Thoracic aorta (tissue), 2 donors: Measurements from ENCODE around the gene LIPA. TPM values are rescaled to one million over a fixed set of nuclear protein-coding genes. Genes with fewer than 3 reads are reported as not detected.

Source experiments
- ATAC-seq: fragments of 150-250 bp; one replicate; pipeline ENCODE4 v1.8.0; 2017; ENCODE audit warnings: low read depth; ENCODE audit not compliant: insufficient number of reproducible peaks, low FRiP score
- DNase-seq: peaks from one replicate; pipeline ENCODE4 v3.0.0-alpha.2; 2020; ENCODE audit warnings: low spot score
- H3K27ac ChIP-seq, 2 donors: fragments of 200-600 bp; sonication (generic); 1 replicate in 1 of 2; 2 replicates in 1 of 2; pipeline ENCODE4 v1.5.1; 2016; ENCODE audit warnings: mild to moderate bottlenecking in 2 of 2, moderate library complexity in 2 of 2
- H3K27me3 ChIP-seq: fragments of 200-600 bp; sonication (generic); replicated peaks from 2 replicates; pipeline ENCODE4 v1.6.0; 2016; ENCODE audit warnings: mild to moderate bottlenecking; ENCODE audit not compliant: insufficient read depth
- H3K36me3 ChIP-seq: fragments of 200-600 bp; sonication (generic); one replicate; pipeline ENCODE4 v1.5.1; 2016
- H3K4me1 ChIP-seq, 2 donors: fragments of 200-600 bp; sonication (generic); 1 replicate in 1 of 2; 2 replicates in 1 of 2; pipeline versions ENCODE4 v1.5.1 to v1.6.0; 2016; ENCODE audit warnings: low read depth in 2 of 2, mild to moderate bottlenecking in 1 of 2; ENCODE audit not compliant: control insufficient read depth in 1 of 2
- H3K4me3 ChIP-seq: fragments of 200-600 bp; sonication (generic); 2 replicates; pipeline ENCODE4 v1.5.1; 2016; ENCODE audit warnings: mild to moderate bottlenecking
- H3K9me3 ChIP-seq: fragments of 200-600 bp; sonication (generic); 2 replicates; pipeline ENCODE4 v1.5.1; 2016
- total RNA-seq, 2 donors: library from RNA; depleted of rRNA; stranded (reverse); fragments of >200 nt; gene quantifications; one replicate each; pipeline versions ENCODE4 v1.1.0 to v1.2.3, GENCODE V29; 2016
- TF ChIP-seq, protein P1 (sequence below): fragments of 200-600 bp; sonication (generic); IDR thresholded peaks from one replicate; pipeline ENCODE4 v1.5.1; 2019; ENCODE audit warnings: antibody characterized with exemption

LIPA gene
- total RNA-seq, 2 donors from 2014 or later: 39.7 to 44.2 TPM

DNA sequence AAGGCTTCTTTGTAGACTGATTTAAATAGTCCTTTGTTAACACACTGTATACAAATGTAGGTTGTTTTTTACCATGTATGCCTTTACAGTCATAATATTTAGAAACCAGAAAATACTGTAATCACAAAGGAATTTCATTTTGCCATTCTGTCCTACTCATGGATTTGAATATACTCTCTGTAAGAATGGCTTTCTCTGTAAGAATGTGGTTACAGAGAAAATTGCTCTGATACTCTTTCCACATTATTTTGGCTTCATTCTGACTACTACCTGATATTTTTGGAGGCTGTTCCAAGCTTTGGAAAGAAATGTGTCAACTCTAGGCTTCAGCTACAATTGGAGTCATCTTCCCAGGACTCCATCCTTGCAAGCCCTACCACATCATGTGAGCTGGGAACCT, 68.0 kb downstream of the LIPA start:
- DNase-seq: no peak
- no peak overlapping the region for H3K4me3 ChIP-seq
- TF ChIP-seq, protein P1, sequence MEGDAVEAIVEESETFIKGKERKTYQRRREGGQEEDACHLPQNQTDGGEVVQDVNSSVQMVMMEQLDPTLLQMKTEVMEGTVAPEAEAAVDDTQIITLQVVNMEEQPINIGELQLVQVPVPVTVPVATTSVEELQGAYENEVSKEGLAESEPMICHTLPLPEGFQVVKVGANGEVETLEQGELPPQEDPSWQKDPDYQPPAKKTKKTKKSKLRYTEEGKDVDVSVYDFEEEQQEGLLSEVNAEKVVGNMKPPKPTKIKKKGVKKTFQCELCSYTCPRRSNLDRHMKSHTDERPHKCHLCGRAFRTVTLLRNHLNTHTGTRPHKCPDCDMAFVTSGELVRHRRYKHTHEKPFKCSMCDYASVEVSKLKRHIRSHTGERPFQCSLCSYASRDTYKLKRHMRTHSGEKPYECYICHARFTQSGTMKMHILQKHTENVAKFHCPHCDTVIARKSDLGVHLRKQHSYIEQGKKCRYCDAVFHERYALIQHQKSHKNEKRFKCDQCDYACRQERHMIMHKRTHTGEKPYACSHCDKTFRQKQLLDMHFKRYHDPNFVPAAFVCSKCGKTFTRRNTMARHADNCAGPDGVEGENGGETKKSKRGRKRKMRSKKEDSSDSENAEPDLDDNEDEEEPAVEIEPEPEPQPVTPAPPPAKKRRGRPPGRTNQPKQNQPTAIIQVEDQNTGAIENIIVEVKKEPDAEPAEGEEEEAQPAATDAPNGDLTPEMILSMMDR: no peak
- ATAC-seq: no peak
- H3K27me3 ChIP-seq: no peaks in the 10 kb centered on the region
- H3K9me3 ChIP-seq: no peaks in the 10 kb centered on the region
- H3K36me3 ChIP-seq: no peaks in the 10 kb centered on the region
- peaks cover 0 to 4% of the 10 kb centered on the region in 2 donors for H3K4me1 ChIP-seq
- no peak overlapping the region for H3K27ac ChIP-seq

DNA sequence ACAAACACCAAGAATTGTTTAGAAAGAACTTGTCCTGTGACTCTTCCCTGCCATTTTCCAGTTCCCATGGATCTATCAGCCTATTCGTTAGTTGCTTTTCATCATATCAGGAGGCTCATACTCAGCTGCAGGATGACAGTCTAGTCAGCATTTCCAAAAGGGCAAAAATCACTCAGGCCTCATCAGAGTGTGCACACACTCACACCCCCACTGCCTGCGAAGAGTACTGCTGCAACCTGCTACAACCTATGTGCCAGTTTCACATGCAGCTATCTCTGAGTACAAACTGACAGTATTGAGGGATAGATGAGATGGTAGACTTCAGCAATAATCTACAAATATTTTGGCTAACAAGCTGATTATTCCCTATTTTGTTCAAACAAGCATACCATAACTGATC, 68.7 kb downstream of the LIPA start:
- H3K27me3 ChIP-seq: no peaks in the 10 kb centered on the region
- no peak for ATAC-seq
- H3K27ac ChIP-seq: no peak overlapping the region
- no peak overlapping the region for H3K4me3 ChIP-seq
- H3K36me3 ChIP-seq: no peaks in the 10 kb centered on the region
- no peak for DNase-seq
- TF ChIP-seq, protein P1: no peak
- H3K9me3 ChIP-seq: no peaks in the 10 kb centered on the region
- peaks cover 0 to 4% of the 10 kb centered on the region in 2 donors for H3K4me1 ChIP-seq

GRCh38 chr10:89175816-89176215, 75.8 kb downstream of the LIPA start:
- Histone ChIP-seq H3K9me3 (no peaks in the 10 kb centered on the region), H3K27ac (no peak overlapping the region), H3K27me3 (no peaks in the 10 kb centered on the region), H3K4me1 (no peaks in the 10 kb centered on the region), H3K4me3 (no peak overlapping the region), H3K36me3 (no peaks in the 10 kb centered on the region)
- TF ChIP-seq, protein P1: no peak
- no peak for ATAC-seq
- no peak for DNase-seq

DNA sequence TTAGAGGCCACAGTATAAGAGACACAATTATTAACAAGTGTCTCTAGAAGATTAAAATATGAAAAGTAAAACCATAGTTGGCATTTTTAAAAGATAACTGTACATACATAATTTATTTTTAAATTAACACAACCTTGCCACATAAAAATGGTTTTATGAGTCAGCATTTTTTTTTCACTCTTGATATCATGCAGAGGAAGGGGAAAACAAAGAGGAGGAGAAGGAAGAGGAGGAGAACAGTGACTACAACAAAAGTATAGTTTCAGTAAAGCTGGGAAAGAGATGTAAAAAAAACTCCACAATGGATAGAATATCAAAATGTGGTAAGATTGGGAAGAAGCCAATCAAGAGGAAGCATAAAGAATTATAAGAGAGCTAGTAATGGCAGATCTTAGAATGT, 78.5 kb downstream of the LIPA start:
- Histone ChIP-seq H3K27ac (no peak overlapping the region), H3K9me3 (no peaks in the 10 kb centered on the region), H3K36me3 (no peaks in the 10 kb centered on the region), H3K4me1 (no peaks in the 10 kb centered on the region), H3K4me3 (no peak overlapping the region), H3K27me3 (no peaks in the 10 kb centered on the region)
- ATAC-seq (no peak), DNase-seq (no peak)
- TF ChIP-seq, protein P1: no peak

DNA sequence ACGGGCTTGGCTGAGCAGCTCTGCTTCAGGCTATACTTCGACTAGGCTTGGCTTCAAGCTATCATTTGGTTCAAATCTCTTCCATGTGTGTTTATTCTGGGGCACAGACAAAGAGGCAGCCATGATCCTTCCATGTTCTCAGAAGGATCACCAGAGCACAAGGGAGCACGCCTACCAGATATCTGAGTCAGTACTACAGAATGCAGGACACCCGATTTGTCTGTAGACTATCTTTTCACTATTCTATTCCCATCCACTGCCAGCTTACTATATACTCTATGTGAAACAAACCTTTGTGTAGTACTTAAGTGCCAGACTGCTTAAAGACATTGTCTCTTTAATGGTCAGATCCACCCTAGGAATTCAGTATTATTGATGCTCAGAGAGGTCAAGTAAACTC, 79.6 kb downstream of the LIPA start:
- Histone ChIP-seq H3K27ac (no peak overlapping the region), H3K9me3 (no peaks in the 10 kb centered on the region), H3K27me3 (no peaks in the 10 kb centered on the region), H3K4me3 (no peak overlapping the region), H3K36me3 (no peaks in the 10 kb centered on the region), H3K4me1 (no peaks in the 10 kb centered on the region)
- DNase-seq: no peak
- TF ChIP-seq, protein P1: no peak
- ATAC-seq: no peak
